Embryonic facial prominence (tissue), 1 donor: ENCODE measurements around the gene SLC7A14.
"Not testable (repeated sequence)": the region's sequence is repeated elsewhere in the genome, so short reads cannot be mapped to it uniquely, and the experiment has no call there.

Experiments used
- DNase-seq: peaks from one replicate; pipeline ENCODE4 v3.0.0-alpha.2; 2016; ENCODE audit errors: extremely low spot score

Gene SLC7A14

DNA sequence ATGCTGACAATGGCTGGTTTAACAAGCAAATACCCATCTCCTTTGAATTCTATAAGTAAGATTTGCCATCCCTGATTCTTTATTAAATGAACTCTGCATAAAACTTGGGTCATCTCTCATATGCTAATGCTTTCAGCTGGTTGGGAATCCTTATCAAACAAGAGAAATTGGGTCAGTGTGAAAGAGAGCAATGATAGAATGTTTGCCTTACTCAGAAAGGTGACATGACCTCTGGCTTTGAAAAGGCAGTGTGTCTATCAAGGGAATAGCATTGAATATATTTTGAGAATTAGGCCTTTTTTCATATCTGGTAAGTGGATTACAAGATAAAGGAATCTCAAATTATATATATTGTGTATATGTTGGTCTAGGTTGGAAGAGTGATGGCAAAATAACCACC lies 8.7 kb upstream of the SLC7A14 start:
- no peak for DNase-seq

GRCh38 chr3:170593634-170594033 lies 7.8 kb upstream of the SLC7A14 start:
- DNase-seq, result no peak

- no peak for DNase-seq
Observed at GRCh38 chr3:170589113-170589512, 3.2 kb upstream of the SLC7A14 start.

DNA sequence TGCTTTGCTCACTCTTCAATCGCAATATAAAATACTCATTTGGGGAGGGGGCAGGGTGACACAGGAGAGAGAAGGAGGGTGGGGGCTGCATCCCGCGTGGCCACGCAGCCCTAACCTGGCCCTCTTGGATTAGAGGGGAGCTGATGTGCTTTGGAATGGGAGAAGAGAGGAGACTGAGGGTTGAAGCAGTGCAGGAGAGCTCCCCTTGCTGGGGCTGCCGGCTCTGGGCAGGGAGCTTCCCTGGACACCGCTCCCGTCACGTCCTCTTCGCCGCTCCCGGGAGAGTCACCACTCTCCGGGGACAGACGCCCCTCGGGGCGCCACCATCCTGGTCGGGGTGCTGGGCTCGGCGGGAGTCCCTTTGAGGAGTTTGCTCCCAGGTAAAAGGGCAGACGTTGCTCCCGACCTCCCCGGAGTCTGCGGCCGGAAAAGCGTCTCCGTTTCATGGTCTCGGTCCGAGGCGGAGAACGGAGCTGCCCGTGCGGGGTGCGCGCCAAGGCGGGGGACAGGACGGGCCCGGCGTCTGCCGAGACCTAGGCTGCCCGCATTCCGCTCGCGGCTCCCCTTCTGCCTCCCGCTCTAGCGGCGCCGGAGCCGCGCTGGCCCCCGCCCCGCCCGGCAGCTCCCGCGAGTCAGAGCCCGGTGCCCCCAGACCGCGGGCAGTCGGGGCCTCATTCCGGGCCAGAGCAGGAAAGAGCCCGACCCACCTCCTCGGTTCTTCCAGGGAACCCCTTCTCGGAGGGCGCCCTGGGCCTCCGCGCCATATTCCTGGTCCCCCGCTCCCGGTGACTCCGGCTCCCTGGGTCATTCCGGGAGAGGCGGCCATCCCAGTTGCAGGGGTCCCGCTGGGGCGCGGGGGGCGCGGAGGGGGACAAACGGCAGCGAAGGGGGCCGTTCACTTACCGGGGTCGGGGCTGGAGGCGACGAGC lies 603 bp downstream of the SLC7A14 start:
- DNase-seq, result no peak

DNA sequence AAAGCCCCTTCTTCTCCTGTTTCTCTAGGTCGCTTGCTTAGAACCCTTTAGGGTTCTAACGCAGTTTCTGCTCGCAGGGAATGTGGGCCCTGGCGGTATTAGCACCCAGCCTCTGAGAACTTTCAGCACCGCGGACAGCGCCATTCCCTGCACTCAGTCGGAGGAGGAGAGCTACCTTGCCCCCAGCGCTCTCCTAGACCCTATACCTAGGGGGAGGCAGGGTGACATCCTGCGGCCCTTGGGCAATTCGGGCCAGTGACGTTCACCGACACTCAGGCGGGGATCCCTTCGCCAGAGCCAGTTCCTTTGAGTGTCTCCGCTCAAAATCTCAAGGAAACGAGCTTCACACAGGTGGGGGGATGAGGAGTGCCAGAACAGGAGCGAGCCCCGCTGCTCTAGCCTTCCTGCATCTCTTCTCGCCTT lies 1.3 kb downstream of the SLC7A14 start:
- DNase-seq, result peak; percentile 50

DNA sequence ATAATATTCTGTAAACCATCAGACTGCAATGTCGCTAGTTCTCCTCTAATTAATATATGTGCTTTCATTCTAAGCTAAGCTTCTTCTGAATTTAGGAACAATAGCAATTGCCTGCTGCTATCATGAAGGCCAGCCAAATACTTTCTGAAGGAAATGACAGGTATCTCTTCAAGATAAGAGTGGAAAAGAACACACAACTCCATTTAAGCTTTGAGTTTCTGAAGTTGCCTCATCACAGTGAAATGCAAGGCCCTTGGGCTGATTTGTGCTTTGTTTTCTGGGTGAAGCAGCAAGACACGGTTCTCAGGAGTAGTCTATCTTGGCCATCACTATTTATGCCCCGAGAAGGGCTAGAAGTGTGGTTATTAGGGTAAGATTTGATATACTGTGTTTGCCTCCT lies 6.2 kb downstream of the SLC7A14 start:
- no peak for DNase-seq

DNA sequence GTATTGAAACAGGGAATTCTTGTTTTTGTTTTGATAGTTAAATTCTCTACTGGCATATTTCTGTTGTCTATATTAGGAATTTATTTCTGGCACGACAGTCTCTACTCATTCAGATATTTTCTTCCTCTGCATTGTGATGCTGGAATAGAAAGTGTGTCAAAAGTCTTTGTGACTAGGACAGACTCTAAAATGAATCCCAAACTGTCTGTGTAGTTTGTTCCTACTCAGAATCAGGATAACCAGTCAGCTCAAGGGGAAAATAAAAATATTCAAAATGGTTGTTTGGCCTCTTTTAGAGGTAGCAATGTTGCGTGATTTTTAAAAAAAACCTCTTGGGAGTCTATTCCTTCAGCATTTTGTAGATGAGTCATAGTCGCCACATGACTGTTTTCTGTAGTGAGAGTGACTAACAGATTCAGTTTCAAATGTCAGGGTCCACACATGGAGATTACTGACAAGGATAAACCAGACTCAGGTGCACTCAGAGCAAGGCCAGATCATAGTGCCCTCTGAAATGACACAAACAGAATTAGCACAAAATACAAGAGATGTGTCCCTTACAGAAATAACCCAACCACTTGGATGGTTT lies 13.1 kb downstream of the SLC7A14 start:
- DNase-seq, result no peak

- DNase-seq, result not testable (repeated sequence)
Observed at GRCh38 chr3:170567598-170567997, 18.3 kb downstream of the SLC7A14 start.

- DNase-seq, result no peak
Observed at GRCh38 chr3:170566413-170566812, 19.5 kb downstream of the SLC7A14 start.

DNA sequence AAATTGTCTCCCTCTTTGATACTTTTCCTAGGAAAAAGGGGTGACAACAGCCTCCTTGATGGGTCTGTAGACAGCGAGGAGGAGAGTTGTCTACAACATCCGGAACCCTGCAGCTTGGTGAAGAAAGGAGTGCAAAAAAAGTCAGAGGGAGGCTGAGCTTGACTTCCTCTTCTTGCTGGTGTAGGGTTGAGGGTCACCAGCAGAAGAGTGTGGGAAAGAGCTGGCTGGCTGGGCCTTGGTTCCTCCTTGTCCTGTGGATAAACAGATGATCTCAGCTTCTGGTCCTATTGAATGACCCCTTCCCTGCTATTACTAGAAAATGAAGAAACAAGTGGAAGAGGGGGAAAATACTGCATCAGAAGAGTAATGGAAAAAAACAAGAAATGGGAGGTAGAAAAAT lies 20.4 kb downstream of the SLC7A14 start:
- no peak for DNase-seq

GRCh38 chr3:170564664-170565063 lies 21.2 kb downstream of the SLC7A14 start:
- no peak for DNase-seq

- DNase-seq, result no peak
Observed at GRCh38 chr3:170563712-170564423, 22.0 kb downstream of the SLC7A14 start.

- DNase-seq, result no peak
Observed at GRCh38 chr3:170562080-170562479, 23.8 kb downstream of the SLC7A14 start.

DNA sequence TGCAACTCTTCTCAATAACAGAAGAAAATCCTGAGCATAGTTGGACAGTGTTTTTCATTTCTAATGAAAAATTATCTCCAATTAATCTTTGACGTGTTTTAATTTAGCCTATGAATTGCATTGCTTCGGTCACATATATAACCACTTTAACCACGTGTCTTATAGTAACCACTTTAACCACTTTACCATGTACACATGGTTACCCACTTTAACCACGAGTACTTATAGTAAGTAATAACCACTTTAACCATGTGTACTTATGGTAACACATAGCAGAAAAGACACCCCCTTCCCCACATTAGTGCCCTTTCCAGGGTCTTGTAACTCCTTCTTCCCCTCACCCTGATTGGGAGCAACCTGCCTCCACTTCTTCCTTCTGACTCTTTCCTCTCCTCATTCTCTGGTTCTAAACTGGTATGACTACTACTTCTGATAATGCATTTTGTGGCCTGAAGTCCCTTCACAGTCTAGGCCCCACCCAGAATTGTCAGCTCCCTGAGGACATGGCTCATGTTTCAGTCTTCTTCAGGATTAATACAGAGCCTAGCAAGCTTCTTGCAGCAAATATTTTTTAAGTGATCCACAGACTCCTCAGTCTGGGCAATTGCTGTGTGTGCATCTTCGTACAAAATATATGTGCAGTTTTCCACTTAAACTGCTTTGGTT lies 25.0 kb downstream of the SLC7A14 start:
- no peak for DNase-seq

GRCh38 chr3:170560296-170560695 lies 25.6 kb downstream of the SLC7A14 start:
- no peak for DNase-seq

DNA sequence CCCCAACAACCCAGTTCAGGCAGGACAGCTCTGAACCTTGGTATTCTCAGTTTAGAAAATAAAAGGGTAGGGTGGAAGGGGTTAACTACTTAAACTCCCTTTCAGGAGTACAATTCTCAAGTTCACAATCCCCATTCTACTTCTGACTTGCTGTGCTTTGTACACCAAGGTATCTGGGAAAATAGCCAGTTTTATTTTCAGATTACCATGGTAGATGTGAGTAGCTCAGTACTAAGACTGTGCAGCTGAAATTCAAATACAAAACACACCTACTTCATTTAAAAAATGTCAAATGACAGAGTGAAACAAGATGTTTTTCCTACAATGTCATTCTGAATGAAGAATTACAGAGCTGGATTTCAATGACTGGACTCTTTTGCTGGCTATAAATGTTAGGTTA lies 27.4 kb downstream of the SLC7A14 start:
- DNase-seq, result no peak

GRCh38 chr3:170555329-170555728 lies 30.5 kb downstream of the SLC7A14 start:
- DNase-seq, result no peak

DNA sequence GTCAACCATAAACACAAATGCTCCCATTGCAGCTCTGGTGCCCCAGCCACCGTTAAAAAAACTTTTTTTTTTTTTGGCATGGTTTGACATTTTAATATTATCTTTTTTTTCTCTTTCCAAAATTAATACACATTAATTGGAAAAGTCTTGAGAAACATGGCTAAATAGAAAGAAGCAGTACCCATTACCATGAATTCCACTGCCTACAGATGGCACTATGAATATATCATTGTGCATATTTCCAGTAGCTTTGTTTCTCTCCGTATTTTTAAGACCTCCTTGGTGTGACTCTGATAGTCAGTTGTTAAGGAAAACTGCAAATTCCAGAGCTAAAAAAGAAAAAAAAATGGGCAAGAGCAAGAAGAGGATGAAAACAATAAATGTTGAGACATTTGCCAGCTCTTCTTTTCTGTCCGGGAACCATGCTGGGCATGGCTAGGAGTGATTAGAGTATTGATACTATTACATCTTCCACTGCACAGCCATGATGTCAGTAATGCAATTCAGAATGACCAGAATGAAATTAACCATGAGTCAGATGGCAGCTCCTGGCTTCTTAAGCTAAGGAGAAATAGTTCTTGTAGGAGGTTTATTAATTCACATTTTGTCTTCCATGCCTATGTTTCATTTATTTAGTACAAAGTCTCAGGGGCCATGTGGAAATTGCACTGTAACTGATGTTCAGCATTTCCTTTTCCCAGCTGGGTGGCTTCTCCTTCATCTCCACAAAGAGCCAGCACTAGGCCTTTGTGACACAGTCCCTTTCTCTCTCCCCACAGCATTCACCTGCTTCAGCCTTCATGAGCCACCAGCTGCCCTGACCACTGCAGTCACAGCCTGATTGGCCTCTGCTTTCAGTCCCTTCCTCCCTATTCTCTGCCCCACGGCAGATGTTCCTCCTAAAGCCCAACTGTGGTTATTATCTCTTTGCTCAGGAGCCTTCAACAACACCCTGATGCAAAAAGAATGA lies 31.8 kb downstream of the SLC7A14 start:
- DNase-seq, result no peak

GRCh38 chr3:170551252-170551651 lies 34.6 kb downstream of the SLC7A14 start:
- no peak for DNase-seq

DNA sequence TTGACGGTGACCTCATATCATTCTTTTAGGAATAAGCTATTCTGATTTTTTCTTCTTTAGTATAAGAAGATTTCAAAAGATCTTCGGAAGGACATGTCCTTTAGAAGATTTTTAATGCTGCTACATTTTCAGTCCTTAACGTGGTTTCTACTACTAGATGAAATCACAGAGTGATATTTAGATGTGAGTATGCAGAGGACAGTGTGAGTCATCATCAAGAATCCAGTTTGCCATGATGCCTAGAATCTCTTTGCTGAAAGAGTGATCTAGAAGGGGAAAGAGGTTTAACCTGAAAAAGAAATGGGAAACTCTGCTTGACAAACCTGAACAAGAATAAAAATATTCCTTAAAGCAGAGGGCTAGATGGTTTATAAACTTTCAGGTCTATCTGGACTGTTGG lies 43.2 kb downstream of the SLC7A14 start:
- DNase-seq, result no peak

DNA sequence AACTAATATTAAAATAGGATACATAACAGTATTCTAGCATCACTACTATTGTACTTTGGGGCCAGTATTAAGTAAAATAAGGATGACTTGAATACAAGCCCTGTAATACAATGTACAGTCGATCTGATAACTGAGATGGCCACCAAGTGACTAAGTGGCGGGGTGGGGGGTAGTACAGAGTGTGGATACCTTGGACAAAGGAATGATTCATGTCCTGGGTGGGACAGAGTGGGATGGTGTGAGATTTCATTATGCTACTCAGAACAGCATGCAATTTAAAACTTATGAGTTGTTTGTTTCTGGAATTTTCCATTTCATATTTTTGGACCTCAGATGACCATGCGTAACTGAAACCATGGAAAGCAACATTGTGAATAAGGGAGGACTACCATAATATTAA lies 46.0 kb downstream of the SLC7A14 start:
- DNase-seq, result no peak
